Measurements from ENCODE around the gene SEC14L1. TPM values are rescaled to one million over a fixed set of nuclear protein-coding genes. Genes with fewer than 3 reads are reported as not detected.

SEC14L1 gene
- total RNA-seq, 2 experiments from 2014 or later, result 97.3 to 98.5 TPM

DNA sequence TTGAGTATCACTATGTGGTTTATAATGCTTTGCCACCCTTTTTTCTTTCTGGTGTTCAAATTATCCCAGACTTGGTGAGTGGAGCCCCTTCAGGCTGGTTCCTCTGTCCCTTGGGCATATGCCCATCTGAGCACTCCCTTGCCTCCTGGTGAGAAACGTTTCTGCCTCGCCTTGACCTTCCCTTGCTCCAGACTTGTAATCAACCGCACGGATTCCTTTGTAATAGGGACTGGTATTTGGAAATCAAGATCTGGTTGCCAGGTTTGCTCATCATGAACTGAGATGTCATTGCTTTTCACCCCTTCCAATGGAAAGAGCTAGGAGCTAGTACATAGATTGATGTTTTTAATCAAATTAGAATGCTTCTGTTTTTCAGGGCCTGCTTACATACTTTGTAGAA is 43.7 kb downstream of the SEC14L1 start:
- H3K27me3 ChIP-seq (ENCODE audit: control insufficient read depth in 1 of 2, insufficient read depth in 2 of 2, low read length in 2 of 2), result no peaks in the 10 kb centered on the region
- no peaks in the 10 kb centered on the region for H3K9me3 ChIP-seq (ENCODE audit: control insufficient read depth in 1 of 2, insufficient read depth in 1 of 2, low read length in 2 of 2)
- Mint-ChIP-seq H3K27ac (no peak overlapping the region), H3K36me3 (ENCODE audit: low read depth) (no peaks in the 10 kb centered on the region), H3K4me1 (ENCODE audit: low read depth) (peaks cover 17% of the 10 kb centered on the region), H3K9me3 (no peaks in the 10 kb centered on the region), H3K27me3 (no peaks in the 10 kb centered on the region), H3K4me3 (no peak overlapping the region)
- no peak for ATAC-seq (ENCODE audit: poor library complexity)
- intact Hi-C loops (cut with DNase I, micrococcal nuclease), result no loop called here
- no peak for DNase-seq
- no peak overlapping the region for H3K4me3 ChIP-seq (ENCODE audit: low read length)
- peaks cover 60% of the 10 kb centered on the region for H3K4me1 ChIP-seq (ENCODE audit: insufficient read depth, low read length)
- TF ChIP-seq, protein P1, sequence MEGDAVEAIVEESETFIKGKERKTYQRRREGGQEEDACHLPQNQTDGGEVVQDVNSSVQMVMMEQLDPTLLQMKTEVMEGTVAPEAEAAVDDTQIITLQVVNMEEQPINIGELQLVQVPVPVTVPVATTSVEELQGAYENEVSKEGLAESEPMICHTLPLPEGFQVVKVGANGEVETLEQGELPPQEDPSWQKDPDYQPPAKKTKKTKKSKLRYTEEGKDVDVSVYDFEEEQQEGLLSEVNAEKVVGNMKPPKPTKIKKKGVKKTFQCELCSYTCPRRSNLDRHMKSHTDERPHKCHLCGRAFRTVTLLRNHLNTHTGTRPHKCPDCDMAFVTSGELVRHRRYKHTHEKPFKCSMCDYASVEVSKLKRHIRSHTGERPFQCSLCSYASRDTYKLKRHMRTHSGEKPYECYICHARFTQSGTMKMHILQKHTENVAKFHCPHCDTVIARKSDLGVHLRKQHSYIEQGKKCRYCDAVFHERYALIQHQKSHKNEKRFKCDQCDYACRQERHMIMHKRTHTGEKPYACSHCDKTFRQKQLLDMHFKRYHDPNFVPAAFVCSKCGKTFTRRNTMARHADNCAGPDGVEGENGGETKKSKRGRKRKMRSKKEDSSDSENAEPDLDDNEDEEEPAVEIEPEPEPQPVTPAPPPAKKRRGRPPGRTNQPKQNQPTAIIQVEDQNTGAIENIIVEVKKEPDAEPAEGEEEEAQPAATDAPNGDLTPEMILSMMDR (IDR thresholded peaks at IDR 0.05), result no peak
- no peaks in the 10 kb centered on the region for H3K36me3 ChIP-seq (ENCODE audit: insufficient read depth, low read length)
- POLR2A ChIA-PET, result interaction anchor here (1.2 kb wide), 1 partner anchor 44 kb away, joined by 5 read pairs; the partner anchor contains the start of gene SEC14L1
- H3K27ac ChIP-seq (ENCODE audit: low read depth in 1 of 2, low read length in 2 of 2), result no peak overlapping the region
- CTCF ChIA-PET, result no interaction called here

- H3K27ac Mint-ChIP-seq, result no peak overlapping the region
- CTCF ChIA-PET, result no interaction called here
- ATAC-seq (ENCODE audit: poor library complexity), result no peak
- H3K27me3 Mint-ChIP-seq, result no peaks in the 10 kb centered on the region
- no peak overlapping the region for H3K4me3 Mint-ChIP-seq
- DNase-seq, result no peak
- no peaks in the 10 kb centered on the region for H3K9me3 Mint-ChIP-seq
- TF ChIP-seq, protein P1 (IDR thresholded peaks at IDR 0.05), result no peak
- POLR2A ChIA-PET, result interaction anchor here (1.2 kb wide), 1 partner anchor 44 kb away, joined by 5 read pairs; the partner anchor contains the start of gene SEC14L1
- H3K4me1 Mint-ChIP-seq (ENCODE audit: low read depth), result peaks cover 24% of the 10 kb centered on the region
- intact Hi-C loops (cut with DNase I, micrococcal nuclease), result loop anchor here in 1 of 2 experiments (5.0 kb wide), 1 partner anchor 43 kb away; the partner anchor contains the start of gene SEC14L1
- no peaks in the 10 kb centered on the region for H3K9me3 ChIP-seq (ENCODE audit: control insufficient read depth in 1 of 2, insufficient read depth in 1 of 2, low read length in 2 of 2)
- no peak overlapping the region for H3K27ac ChIP-seq (ENCODE audit: low read depth in 1 of 2, low read length in 2 of 2)
- no peaks in the 10 kb centered on the region for H3K36me3 Mint-ChIP-seq (ENCODE audit: low read depth)
- no peaks in the 10 kb centered on the region for H3K36me3 ChIP-seq (ENCODE audit: insufficient read depth, low read length)
- H3K4me3 ChIP-seq (ENCODE audit: low read length), result no peak overlapping the region
- H3K27me3 ChIP-seq (ENCODE audit: control insufficient read depth in 1 of 2, insufficient read depth in 2 of 2, low read length in 2 of 2), result no peaks in the 10 kb centered on the region
- peaks cover 60% of the 10 kb centered on the region for H3K4me1 ChIP-seq (ENCODE audit: insufficient read depth, low read length)
These were observed 44.4 kb downstream of the SEC14L1 start for GRCh38 chr17:77185137-77185536.

DNA sequence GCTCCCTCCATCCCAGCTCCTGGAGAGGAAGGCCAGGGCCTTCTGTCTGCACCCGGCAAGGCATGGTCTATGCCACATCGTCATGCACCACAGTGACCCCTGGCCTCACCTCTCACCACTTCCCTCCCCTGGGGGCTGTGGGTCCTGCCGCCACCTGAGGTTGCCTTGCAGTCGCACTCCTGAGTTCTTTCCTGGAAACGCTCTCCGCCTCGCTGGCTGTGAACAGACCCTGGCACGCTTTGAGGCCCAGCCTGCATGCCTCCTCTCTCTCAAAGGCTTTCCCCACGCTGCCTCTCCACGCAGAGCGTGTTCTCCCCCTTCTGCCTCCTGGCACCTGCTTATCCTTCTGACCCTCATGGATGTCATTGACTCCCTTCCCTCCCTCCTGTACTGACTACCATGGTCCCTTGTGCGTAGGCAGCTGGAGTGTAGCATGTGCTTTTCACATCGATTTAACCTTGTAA is 45.4 kb downstream of the SEC14L1 start:
- TF ChIP-seq, protein P1 (IDR thresholded peaks at IDR 0.05), result no peak
- POLR2A ChIA-PET, result no interaction called here
- intact Hi-C loops (cut with DNase I, micrococcal nuclease), result loop anchor here in 1 of 2 experiments (5.0 kb wide), 1 partner anchor 44 kb away; the partner anchor contains the start of gene SEC14L1

More for the DNA sequence above, 45.4 kb downstream of the SEC14L1 start:
- H3K27ac Mint-ChIP-seq, result no peak overlapping the region
- H3K36me3 Mint-ChIP-seq (ENCODE audit: low read depth), result peaks cover 7% of the 10 kb centered on the region
- ATAC-seq (ENCODE audit: poor library complexity), result peak; percentile 17
- peaks cover 56% of the 10 kb centered on the region for H3K4me1 ChIP-seq (ENCODE audit: insufficient read depth, low read length)
- H3K27me3 Mint-ChIP-seq, result no peaks in the 10 kb centered on the region
- H3K4me3 ChIP-seq (ENCODE audit: low read length), result no peak overlapping the region
- CTCF ChIA-PET, result no interaction called here
- DNase-seq, result peak in 2 of 14 experiments; percentile 1 to 21
- H3K4me3 Mint-ChIP-seq, result no peak overlapping the region
- no peaks in the 10 kb centered on the region for H3K9me3 ChIP-seq (ENCODE audit: control insufficient read depth in 1 of 2, insufficient read depth in 1 of 2, low read length in 2 of 2)
- H3K36me3 ChIP-seq (ENCODE audit: insufficient read depth, low read length), result peaks cover 6% of the 10 kb centered on the region
- H3K27ac ChIP-seq (ENCODE audit: low read depth in 1 of 2, low read length in 2 of 2), result no peak overlapping the region
- peaks cover 29% of the 10 kb centered on the region for H3K4me1 Mint-ChIP-seq (ENCODE audit: low read depth)
- H3K27me3 ChIP-seq (ENCODE audit: control insufficient read depth in 1 of 2, insufficient read depth in 2 of 2, low read length in 2 of 2), result no peaks in the 10 kb centered on the region
- no peaks in the 10 kb centered on the region for H3K9me3 Mint-ChIP-seq
